Fibroblast of the conjunctiva (primary cell): Measurements from ENCODE around the gene CSNK1D.
A peak's percentile ranks its signal among the peaks of the same experiment; 100 is the strongest.
"Not testable (repeated sequence)": the region's sequence is repeated elsewhere in the genome, so short reads cannot be mapped to it uniquely, and the experiment has no call there.

Experiments used
- DNase-seq: peaks from one replicate; pipeline ENCODE4 v3.0.0-alpha.2; 2010; ENCODE audit warnings: low read depth

CSNK1D gene

GRCh38 chr17:82274134-82275020, 877 bp upstream of the CSNK1D start:
- no peak for DNase-seq

GRCh38 chr17:82272495-82273326, 789 bp downstream of the CSNK1D start:
- DNase-seq: no peak

GRCh38 chr17:82271401-82271800, 2.1 kb downstream of the CSNK1D start:
- DNase-seq: no peak

- DNase-seq: no peak
Measured at GRCh38 chr17:82270651-82271050, 2.8 kb downstream of the CSNK1D start.

- DNase-seq: no peak
Measured at GRCh38 chr17:82269882-82270500, 3.5 kb downstream of the CSNK1D start.

GRCh38 chr17:82269138-82269881, 4.2 kb downstream of the CSNK1D start:
- no peak for DNase-seq

GRCh38 chr17:82267575-82268379, 5.7 kb downstream of the CSNK1D start:
- peak; percentile 91 for DNase-seq

GRCh38 chr17:82266142-82266541, 7.4 kb downstream of the CSNK1D start:
- DNase-seq: no peak

- no peak for DNase-seq
Measured at GRCh38 chr17:82263641-82264040, 9.9 kb downstream of the CSNK1D start.

GRCh38 chr17:82262344-82262743, 11.2 kb downstream of the CSNK1D start:
- DNase-seq: no peak

GRCh38 chr17:82259972-82260961, 13.2 kb downstream of the CSNK1D start:
- DNase-seq: not testable (repeated sequence)

- no peak for DNase-seq
Measured at GRCh38 chr17:82258555-82258954, 14.9 kb downstream of the CSNK1D start.

GRCh38 chr17:82257473-82257872, 16.0 kb downstream of the CSNK1D start:
- no peak for DNase-seq

GRCh38 chr17:82256242-82256885, 17.1 kb downstream of the CSNK1D start:
- no peak for DNase-seq

GRCh38 chr17:82255402-82255972, 18.0 kb downstream of the CSNK1D start:
- no peak for DNase-seq

- DNase-seq: not testable (repeated sequence)
Measured at GRCh38 chr17:82254746-82255145, 18.8 kb downstream of the CSNK1D start.

- not testable (repeated sequence) for DNase-seq
Measured at GRCh38 chr17:82254096-82254495, 19.4 kb downstream of the CSNK1D start.

GRCh38 chr17:82253179-82253544, 20.3 kb downstream of the CSNK1D start:
- no peak for DNase-seq
